PC-9 (cell line): ENCODE results near the gene DIAPH2.

Source experiments
- CTCF ChIP-seq: fragments of 200-600 bp; sonication (generic); conservative IDR thresholded peaks from 2 replicates; pipeline ENCODE4 v1.6.1; 2017; ENCODE audit warnings: mixed run types, antibody characterized with exemption, mild to moderate bottlenecking, moderate library complexity
- EZH2 ChIP-seq: fragments of 200-600 bp; sonication (generic); IDR thresholded peaks from 2 replicates; pipeline ENCODE4 v1.8.0; 2017; ENCODE audit warnings: antibody characterized with exemption, low read depth

DNA sequence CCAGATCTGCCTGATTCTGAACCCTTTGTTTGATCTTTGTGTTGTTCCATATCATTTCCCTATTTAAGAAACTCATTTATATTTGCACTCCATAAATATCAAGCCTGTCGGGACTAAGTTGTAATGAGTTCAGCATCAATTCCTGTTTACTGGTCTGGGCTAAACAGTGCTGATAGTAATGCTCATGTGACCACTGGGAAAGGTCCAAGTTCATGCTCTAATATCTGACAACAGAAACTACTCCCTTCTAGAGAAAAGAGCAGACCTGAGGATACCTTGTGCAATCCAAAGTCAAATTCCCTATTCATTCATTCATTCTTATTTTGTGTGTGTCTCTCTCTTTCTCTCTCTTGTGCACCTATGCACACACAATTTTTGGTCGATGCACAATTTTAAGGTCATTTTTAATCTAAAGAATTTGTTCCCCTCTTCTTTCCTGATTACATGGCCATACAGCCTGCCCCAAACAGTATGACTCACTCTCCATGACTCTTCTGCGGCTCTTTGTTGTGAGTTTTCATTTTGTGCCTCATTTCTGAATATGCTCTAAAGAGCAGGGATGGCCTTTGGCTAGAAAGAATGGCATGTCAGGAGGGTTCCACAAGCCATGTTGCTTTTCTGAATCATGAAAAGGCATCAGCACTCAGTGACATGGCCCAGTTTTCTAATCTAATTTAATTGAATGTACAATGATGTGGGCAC is 863.4 kb downstream of the DIAPH2 start:
- no peak for TF ChIP-seq CTCF
- TF ChIP-seq EZH2 = no peak
